Endothelial cell of umbilical vein (primary cell): ENCODE results near the gene MAP2K7. TPM values are rescaled to one million over a fixed set of nuclear protein-coding genes. Genes with fewer than 3 reads are reported as not detected.
"Not testable (repeated sequence)": the region's sequence is repeated elsewhere in the genome, so short reads cannot be mapped to it uniquely, and the experiment has no call there.

Source experiments
- BruUV-seq: library from RNA; stranded (reverse); fragments of 400-500 nt; replicated peaks from 2 replicates; lab custom pipeline; 2021; lab: Mats Ljungman, UMichigan
- CTCF ChIA-PET: fragments of 300-600, 350-600 bp; sonication (Branson Sonifier 250); formaldehyde crosslinking; loops from one replicate; lab custom pipeline; 2021; ENCODE audit warnings: antibody characterized with exemption, inconsistent platforms; lab: Charles Lee
- POLR2A ChIA-PET: fragments of 300-600, 350-600 bp; sonication (Branson Sonifier 250); formaldehyde crosslinking; loops from one replicate; lab custom pipeline; 2021; ENCODE audit warnings: antibody characterized with exemption, inconsistent platforms; lab: Charles Lee
- DNase-seq: peaks from one replicate; pipeline ENCODE4 v3.0.0-alpha.2; 2011; ENCODE audit warnings: low read depth, low spot score
- FAIRE-seq: peaks from 2 replicates; lab custom pipeline; 2011; peaks lifted over from hg19 to GRCh38; lab: Jason Lieb, UNC
- H2AFZ ChIP-seq: 2 replicates; pipeline ENCODE4 v1.6.0; 2012; ENCODE audit warnings: low read depth, low read length, control low read depth, inconsistent platforms
- H3K27ac ChIP-seq: 2 replicates; pipeline ENCODE4 v1.5.1; 2011; ENCODE audit warnings: low read depth, mild to moderate bottlenecking, control low read depth, low read length, moderate library complexity; ENCODE audit not compliant: insufficient read depth
- H3K27me3 ChIP-seq, 2 experiments: 2 replicates each; pipeline versions ENCODE4 v1.6.0 to v1.6.1; 2011; ENCODE audit warnings: low read length in 2 of 2, mixed read lengths in 1 of 2; ENCODE audit not compliant: control insufficient read depth in 2 of 2, insufficient read depth in 2 of 2
- H3K36me3 ChIP-seq, 2 experiments: 2 replicates in 1 of 2; 3 replicates in 1 of 2; pipeline ENCODE4 v1.5.1; 2011; ENCODE audit warnings: low read length in 2 of 2, mild to moderate bottlenecking in 1 of 2, moderate library complexity in 1 of 2; ENCODE audit not compliant: control insufficient read depth in 2 of 2, insufficient read depth in 2 of 2; ENCODE audit errors: extremely low read depth in 1 of 2
- H3K4me1 ChIP-seq: 3 replicates; pipeline ENCODE4 v1.5.1; 2011; ENCODE audit warnings: mild to moderate bottlenecking, low read length; ENCODE audit not compliant: control insufficient read depth, insufficient read depth; ENCODE audit errors: extremely low read depth
- H3K4me2 ChIP-seq: 2 replicates; pipeline ENCODE4 v1.6.1; 2011; ENCODE audit warnings: low read length, control low read depth, mixed read lengths; ENCODE audit not compliant: insufficient read depth
- H3K4me3 ChIP-seq, 3 experiments: fragments of 200-600 bp in 1 of 3; sonication (generic), shearing (Covaris generic) in 1 of 3; replicated peaks in 1 of 3; 2 replicates each; pipeline ENCODE4 v1.5.1; 2011 to 2016; ENCODE audit warnings: control low read depth in 3 of 3, low read length in 3 of 3, mild to moderate bottlenecking in 2 of 3, inconsistent platforms in 1 of 3, low read depth in 1 of 3, moderate library complexity in 1 of 3; ENCODE audit not compliant: insufficient read depth in 1 of 3
- H3K79me2 ChIP-seq: 2 replicates; pipeline ENCODE4 v1.6.0; 2012; ENCODE audit warnings: low read length, inconsistent platforms; ENCODE audit not compliant: control insufficient read depth, insufficient read depth
- H3K9ac ChIP-seq: replicated peaks from 2 replicates; pipeline ENCODE3; 2011; ENCODE audit warnings: low read length, control low read depth; ENCODE audit not compliant: insufficient read depth; ENCODE audit errors: extremely low read depth
- H3K9me1 ChIP-seq: replicated peaks from 3 replicates; pipeline ENCODE4 v1.6.0; 2011; ENCODE audit warnings: mild to moderate bottlenecking, low read length; ENCODE audit not compliant: control insufficient read depth, insufficient read depth; ENCODE audit errors: extremely low read depth
- H3K9me3 ChIP-seq: replicated peaks from 2 replicates; pipeline ENCODE4 v1.5.1; 2012; ENCODE audit warnings: low read length, inconsistent platforms; ENCODE audit not compliant: control insufficient read depth, insufficient read depth
- H4K20me1 ChIP-seq: replicated peaks from 2 replicates; pipeline ENCODE3; 2011; ENCODE audit warnings: mild to moderate bottlenecking, low read length; ENCODE audit not compliant: control insufficient read depth, insufficient read depth; ENCODE audit errors: extremely low read depth
- CTCF ChIP-seq, 2 donors: IDR thresholded peaks; 1 replicate in 1 of 2; 2 replicates in 1 of 2; pipeline ENCODE4 v1.5.1; 2011; ENCODE audit warnings: low read length in 2 of 2, mild to moderate bottlenecking in 2 of 2, moderate library complexity in 2 of 2, control low read depth in 1 of 2, inconsistent platforms in 1 of 2, low read depth in 1 of 2; ENCODE audit not compliant: insufficient read depth in 1 of 2; ENCODE audit errors: extremely low read depth in 1 of 2
- FOS ChIP-seq: IDR thresholded peaks from 2 replicates; pipeline ENCODE4 v1.6.1; 2011; ENCODE audit warnings: mild to moderate bottlenecking, low read length, moderate library complexity, borderline replicate concordance; ENCODE audit not compliant: insufficient read depth
- GATA2 ChIP-seq: IDR thresholded peaks from 2 replicates; pipeline ENCODE4 v1.7.0; 2011; ENCODE audit warnings: low read depth, mild to moderate bottlenecking, moderate library complexity, mixed read lengths, low read length; ENCODE audit not compliant: insufficient read length, insufficient read depth
- JUN ChIP-seq: IDR thresholded peaks from 2 replicates; pipeline ENCODE4 v1.6.1; 2011; ENCODE audit warnings: borderline replicate concordance, low read depth; ENCODE audit not compliant: insufficient read length, insufficient read depth
- POLR2AphosphoS5 ChIP-seq: IDR thresholded peaks from 2 replicates; pipeline ENCODE4 v1.6.1; 2012; ENCODE audit warnings: low read depth, mild to moderate bottlenecking, control low read depth, low read length, moderate library complexity; ENCODE audit not compliant: insufficient read depth
- dilution Hi-C: fragments of 300-500 bp; cut with MboI; formaldehyde crosslinking; loops from one replicate; pipeline ENCODE4 v1.15.0; 2019; ENCODE audit warnings: low sequenced_read_pairs; ENCODE audit not compliant: extremely low pct_ligation_motif_present
- intact Hi-C: fragments of 100-400 bp; cut with micrococcal nuclease; formaldehyde crosslinking; loops from one replicate; pipeline ENCODE4 v1.10.0; 2022
- polyA plus RNA-seq, 4 experiments: library from polyadenylated mRNA; depleted of rRNA in 3 of 4; stranded (reverse) in 3 of 4; unstranded in 1 of 4; fragments of >200 nt; gene quantifications; 2 replicates each; pipeline versions ENCODE4 v1.2.1 to v1.2.3, GENCODE V29; 2011 to 2012; ENCODE audit warnings: missing spikeins in 1 of 4
- total RNA-seq: library from RNA; stranded (reverse); gene quantifications from 2 replicates; pipeline ENCODE4 v1.2.3, GENCODE V29; 2021

MAP2K7 gene
- total and polyA plus RNA-seq, 2 donors (not counting 3 experiments of a cell fraction or from before 2014, with no cell fraction given): 13.8 to 36.0 TPM

DNA sequence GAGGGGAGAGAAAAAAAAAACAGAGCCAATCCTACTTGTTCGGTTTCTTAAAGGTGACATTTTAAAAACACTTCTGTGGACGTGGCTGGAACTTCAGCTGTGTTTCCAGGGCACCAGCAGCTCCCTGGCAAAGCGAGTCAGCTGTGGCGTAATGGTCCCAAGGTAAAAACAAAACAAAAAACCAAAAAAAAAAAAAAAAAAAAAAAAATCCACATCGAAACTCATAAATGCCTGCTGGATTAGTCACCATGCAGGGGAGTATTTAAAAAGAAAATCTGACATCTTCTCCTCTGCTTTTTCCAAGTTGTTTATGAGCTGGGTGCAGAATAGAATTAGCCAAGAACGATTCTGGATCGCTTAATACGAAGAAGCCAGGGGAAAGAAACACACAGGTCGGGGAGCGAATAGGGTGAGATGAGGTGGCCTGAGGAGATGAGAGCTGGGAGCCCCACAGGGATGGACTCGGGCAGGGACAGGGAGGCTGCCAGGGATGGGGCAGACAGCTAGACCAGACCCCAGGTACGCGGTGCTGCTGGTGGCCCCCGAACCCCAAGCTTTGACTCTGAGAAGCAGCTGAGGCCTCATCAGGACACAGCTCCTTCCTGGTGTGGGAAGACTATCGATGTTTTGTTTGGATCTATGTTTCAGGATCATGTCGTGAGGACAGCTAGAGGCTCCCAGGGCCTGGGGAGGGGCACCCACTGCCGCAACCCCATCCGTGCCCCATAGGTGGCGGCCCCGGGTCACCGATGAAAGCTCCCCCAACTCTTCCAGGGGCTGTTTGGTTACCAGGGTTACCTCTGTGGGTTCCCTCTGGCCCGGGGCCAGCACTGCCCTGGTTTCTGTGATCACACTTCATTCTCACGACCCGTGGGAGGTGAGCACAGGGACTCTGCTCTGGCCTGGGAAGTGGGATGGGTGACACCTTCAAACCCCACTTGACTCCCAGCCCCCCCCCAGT is 25.3 kb downstream of the MAP2K7 start:
- peaks cover 17% of the 10 kb centered on the region for H3K4me1 ChIP-seq
- DNase-seq: peak; percentile 65
- intact Hi-C loops: loop anchor here (1.0 kb wide), 1 partner anchor 14 kb away; the partner anchor contains the start of gene TIMM44
- peak overlapping the region; percentile 59 for H3K27ac ChIP-seq
- peak; percentile 70 for TF ChIP-seq FOS
- peak; percentile 41 for TF ChIP-seq JUN
- no peak for TF ChIP-seq POLR2AphosphoS5
- TF ChIP-seq GATA2: no peak
- TF ChIP-seq CTCF (IDR thresholded peaks at IDR 0.05; ENCODE audit: extremely low read depth in 1 of 2, insufficient read depth in 1 of 2, low read depth in 1 of 2, low read length in 2 of 2): peak; percentile 24 to 49
- peak overlapping the region; percentile 35 for H3K4me2 ChIP-seq
- H3K27me3 ChIP-seq: no peaks in the 10 kb centered on the region
- no peak overlapping the region for H3K4me3 ChIP-seq
- POLR2A ChIA-PET: interaction anchor here (0.7 to 1.4 kb wide), 3 partner anchors 9 to 155 kb away, joined by 4 to 21 read pairs (median 4); partner anchors contain the start of genes SNAPC2 and TIMM44
- no peaks in the 10 kb centered on the region for H4K20me1 ChIP-seq
- H3K36me3 ChIP-seq: peaks cover 2 to 33% of the 10 kb centered on the region in 2 experiments
- dilution Hi-C loops: no loop called here
- no TSS peak for BruUV-seq
- CTCF ChIA-PET: interaction anchor here (0.6 to 3.9 kb wide), 15 partner anchors 9 to 575 kb away, joined by 3 to 41 read pairs (median 4); partner anchors contain the start of genes MAP2K7, SNAPC2 and TIMM44
- H3K9me3 ChIP-seq: no peaks in the 10 kb centered on the region
- no peaks in the 10 kb centered on the region for H3K79me2 ChIP-seq
- peak overlapping the region; percentile 12 for H3K9ac ChIP-seq
- H2AFZ ChIP-seq: no peak overlapping the region
- no peaks in the 10 kb centered on the region for H3K9me1 ChIP-seq
- FAIRE-seq: peak; percentile 81

GRCh38 chr19:7930030-7930429 is 26.4 kb downstream of the MAP2K7 start:
- peaks cover 2 to 40% of the 10 kb centered on the region in 2 experiments for H3K36me3 ChIP-seq
- H3K9me1 ChIP-seq, H3K9ac ChIP-seq, H3K27ac ChIP-seq, DNase-seq, intact Hi-C loops, H3K9me3 ChIP-seq, H2AFZ ChIP-seq, dilution Hi-C loops, H3K79me2 ChIP-seq, H3K4me2 ChIP-seq, BruUV-seq, H3K4me3 ChIP-seq, H3K27me3 ChIP-seq, H4K20me1 ChIP-seq: not testable (repeated sequence)
- peaks cover 17% of the 10 kb centered on the region for H3K4me1 ChIP-seq
- CTCF ChIA-PET: interaction anchor here (1.6 to 3.9 kb wide), 3 partner anchors 9 to 61 kb away, joined by 7 to 41 read pairs (median 11); partner anchors contain the start of genes SNAPC2 and TIMM44
- FAIRE-seq: peak; percentile 40
- POLR2A ChIA-PET: interaction anchor here (1.6 kb wide), 1 partner anchor 14 kb away, joined by 11 read pairs; the partner anchor contains the start of gene TIMM44
